22Rv1 (cell line): Measurements from ENCODE around the gene VEGFC.

Source experiments
- H3K27ac ChIP-seq: fragments of 450-650 bp; 2 replicates; pipeline ENCODE4 v1.5.1; 2017
- ZFX ChIP-seq: fragments of 450-650 bp; IDR thresholded peaks from 2 replicates; pipeline ENCODE4 v1.6.1; 2017; ENCODE audit warnings: antibody characterized with exemption, borderline replicate concordance
- TF ChIP-seq, protein P1 (sequence below): fragments of 450-650 bp; IDR thresholded peaks from 2 replicates; pipeline ENCODE4 v1.5.1; 2017; ENCODE audit warnings: mild to moderate bottlenecking

The VEGFC gene

DNA sequence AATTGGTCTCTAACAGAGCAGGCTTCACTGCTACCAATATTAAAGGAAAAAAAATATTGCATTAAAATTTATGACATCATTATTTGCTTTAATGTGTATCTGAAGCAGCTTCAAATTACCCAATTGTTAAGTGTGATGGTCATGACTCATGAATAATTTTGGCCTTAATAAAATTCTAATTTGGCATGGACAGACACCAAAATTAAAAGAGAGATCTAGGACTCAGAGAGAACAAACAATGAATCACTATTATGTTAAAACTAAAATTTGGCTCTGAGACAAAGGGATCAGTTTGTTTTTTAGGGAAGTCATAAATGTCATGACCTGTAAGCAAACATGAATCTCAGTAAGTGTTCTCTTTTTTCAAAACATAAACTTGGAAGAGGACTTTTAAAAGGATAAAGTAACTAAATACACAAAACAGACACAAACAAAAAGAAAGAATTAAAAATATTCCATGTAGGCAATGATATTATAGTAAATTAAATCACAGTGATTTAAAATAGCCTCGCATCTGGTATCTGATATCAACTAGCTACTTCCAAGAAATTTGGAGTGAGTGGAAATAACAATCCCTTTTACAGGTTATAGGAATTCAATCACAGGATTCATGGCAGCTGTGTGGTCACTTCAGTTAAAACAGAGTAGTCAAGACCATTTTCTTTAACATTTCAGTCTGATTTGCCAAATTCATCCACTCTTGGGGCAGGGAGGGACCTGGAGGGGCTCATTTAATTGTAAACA is 11.6 kb downstream of the VEGFC start:
- H3K27ac ChIP-seq, result no peak overlapping the region
- no peak for TF ChIP-seq ZFX
- TF ChIP-seq, protein P1, sequence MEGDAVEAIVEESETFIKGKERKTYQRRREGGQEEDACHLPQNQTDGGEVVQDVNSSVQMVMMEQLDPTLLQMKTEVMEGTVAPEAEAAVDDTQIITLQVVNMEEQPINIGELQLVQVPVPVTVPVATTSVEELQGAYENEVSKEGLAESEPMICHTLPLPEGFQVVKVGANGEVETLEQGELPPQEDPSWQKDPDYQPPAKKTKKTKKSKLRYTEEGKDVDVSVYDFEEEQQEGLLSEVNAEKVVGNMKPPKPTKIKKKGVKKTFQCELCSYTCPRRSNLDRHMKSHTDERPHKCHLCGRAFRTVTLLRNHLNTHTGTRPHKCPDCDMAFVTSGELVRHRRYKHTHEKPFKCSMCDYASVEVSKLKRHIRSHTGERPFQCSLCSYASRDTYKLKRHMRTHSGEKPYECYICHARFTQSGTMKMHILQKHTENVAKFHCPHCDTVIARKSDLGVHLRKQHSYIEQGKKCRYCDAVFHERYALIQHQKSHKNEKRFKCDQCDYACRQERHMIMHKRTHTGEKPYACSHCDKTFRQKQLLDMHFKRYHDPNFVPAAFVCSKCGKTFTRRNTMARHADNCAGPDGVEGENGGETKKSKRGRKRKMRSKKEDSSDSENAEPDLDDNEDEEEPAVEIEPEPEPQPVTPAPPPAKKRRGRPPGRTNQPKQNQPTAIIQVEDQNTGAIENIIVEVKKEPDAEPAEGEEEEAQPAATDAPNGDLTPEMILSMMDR, result no peak

DNA sequence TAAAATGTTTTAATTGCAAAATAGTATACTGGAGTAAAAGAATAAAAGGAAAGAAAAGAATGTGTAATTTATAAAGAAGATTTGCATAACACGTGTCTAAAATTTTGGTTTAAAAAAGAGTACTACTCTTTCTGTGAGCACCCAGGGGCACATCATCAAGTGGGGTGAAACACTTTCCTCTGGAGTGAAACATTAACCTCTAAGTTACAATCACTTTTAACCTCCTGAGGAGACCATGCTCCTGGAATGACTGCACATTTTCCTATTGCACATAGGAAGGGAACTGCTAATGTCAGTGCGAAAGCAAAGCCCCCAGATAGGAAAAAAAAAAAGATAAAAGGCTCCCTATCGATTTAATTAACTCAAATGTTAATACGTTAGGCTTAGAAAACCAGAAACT is 13.3 kb downstream of the VEGFC start:
- TF ChIP-seq, protein P1, result no peak
- TF ChIP-seq ZFX, result no peak
- no peak overlapping the region for H3K27ac ChIP-seq

DNA sequence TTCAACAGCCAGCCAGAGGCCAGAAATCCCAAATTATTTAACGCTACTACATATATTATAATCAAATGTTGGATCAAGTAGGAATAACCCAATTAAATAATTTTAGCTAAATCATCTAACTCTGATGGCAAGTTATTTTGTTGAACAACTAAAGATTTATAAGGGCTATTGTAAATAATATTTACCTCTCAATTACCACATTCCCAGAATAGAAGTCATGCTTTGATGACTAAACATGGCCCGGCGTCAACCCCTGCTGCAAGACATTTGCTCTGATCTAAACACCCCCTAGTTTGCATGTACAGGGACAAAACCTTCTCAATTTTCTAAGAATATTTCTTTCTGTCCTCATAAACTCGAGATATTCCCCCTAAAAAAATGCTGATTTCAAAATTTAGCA is 14.2 kb downstream of the VEGFC start:
- no peak overlapping the region for H3K27ac ChIP-seq
- TF ChIP-seq ZFX, result no peak
- TF ChIP-seq, protein P1, result no peak

DNA sequence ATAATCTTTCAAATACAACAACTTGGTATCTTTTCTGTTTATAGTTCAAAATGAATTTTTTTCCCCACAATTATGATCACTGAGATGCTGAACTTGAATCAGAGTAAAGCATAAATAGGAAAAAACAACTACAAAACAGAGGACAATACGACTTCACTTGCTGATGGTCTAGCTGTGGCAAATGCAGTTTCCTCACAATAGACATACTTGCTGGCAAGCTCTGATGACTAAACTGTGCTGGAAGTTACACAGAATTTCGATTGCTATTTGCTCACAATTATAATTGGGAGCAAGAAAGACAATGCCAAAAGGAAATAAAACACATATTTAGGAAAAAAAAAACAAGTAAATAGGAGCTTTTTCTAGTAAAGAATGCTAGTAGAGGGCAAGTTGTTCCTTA is 14.7 kb downstream of the VEGFC start:
- no peak overlapping the region for H3K27ac ChIP-seq
- TF ChIP-seq, protein P1, result no peak
- TF ChIP-seq ZFX, result no peak

DNA sequence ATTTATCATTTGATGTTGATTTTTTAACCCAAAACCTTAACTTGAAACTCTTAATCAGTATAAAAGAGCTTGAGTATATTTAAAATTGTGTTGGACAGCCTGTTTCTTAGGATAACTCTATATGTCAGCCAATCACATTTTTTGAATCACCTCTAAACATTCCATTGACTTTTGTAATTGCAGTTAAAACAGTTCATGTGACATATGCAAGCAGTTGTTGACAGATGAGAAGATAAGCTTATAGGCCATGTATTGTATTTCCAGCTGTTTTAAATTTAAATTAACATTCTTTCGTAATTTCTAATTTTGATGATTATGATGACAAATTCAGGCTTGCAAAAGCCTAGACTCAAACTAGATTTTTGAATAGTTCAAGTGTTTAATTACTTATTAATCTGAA is 17.4 kb downstream of the VEGFC start:
- TF ChIP-seq, protein P1, result no peak
- no peak for TF ChIP-seq ZFX
- no peak overlapping the region for H3K27ac ChIP-seq

DNA sequence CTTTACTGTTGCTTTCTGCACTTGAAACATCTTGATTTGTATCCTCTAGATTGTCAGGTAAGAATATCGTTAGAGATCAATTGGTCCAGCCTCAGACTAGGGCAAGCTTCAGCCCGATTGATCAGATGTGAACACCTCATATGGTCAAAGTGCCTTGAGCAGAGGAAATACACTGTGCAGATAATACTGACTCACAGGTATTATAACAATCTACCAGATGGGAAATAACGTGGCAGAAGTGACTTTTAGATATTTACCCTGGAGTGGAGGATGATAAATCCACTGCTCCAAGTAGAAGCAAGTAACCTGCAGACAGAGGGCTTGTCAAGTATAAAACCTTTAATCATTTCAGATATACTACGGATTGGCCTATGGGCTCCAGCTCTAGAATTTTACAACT is 17.9 kb downstream of the VEGFC start:
- TF ChIP-seq, protein P1, result no peak
- TF ChIP-seq ZFX, result no peak
- H3K27ac ChIP-seq, result no peak overlapping the region

DNA sequence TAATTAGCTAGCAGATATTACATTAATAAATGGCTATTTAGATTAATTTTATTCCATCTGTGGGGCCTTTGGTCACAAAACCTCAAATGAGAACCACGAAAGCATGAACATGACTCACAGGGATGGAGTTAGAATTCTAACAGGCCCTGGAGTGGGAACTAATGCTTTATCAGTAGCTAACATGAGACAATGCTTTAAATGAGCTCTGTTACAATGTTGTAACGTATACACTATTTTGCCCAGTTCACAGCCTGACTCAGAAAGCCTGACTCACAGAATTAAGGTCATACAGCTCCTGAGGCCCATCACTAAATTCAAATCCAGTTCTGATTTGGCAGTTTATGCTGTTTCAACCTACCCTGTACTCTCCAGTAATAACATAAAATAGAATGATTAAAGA is 23.2 kb downstream of the VEGFC start:
- no peak overlapping the region for H3K27ac ChIP-seq
- TF ChIP-seq, protein P1, result no peak
- no peak for TF ChIP-seq ZFX
